Spleen (tissue), 11 donors: ENCODE data around the gene TMEM52B. TPM values are rescaled to one million over a fixed set of nuclear protein-coding genes. Genes with fewer than 3 reads are reported as not detected.

Source experiments
- DNase-seq: peaks from one replicate; pipeline ENCODE4 v3.0.0-alpha.2; 2020
- H3K27ac ChIP-seq, 8 donors: fragments of 200-600 bp; sonication (generic) in 7 of 8; 1 replicate in 4 of 8; 2 replicates in 4 of 8; pipeline versions ENCODE4 v1.5.0 to v1.8.0; 2016 to 2021; ENCODE audit warnings: inconsistent platforms in 4 of 8, mild to moderate bottlenecking in 4 of 8, moderate library complexity in 1 of 8
- H3K27me3 ChIP-seq, 7 donors: fragments of 200-600 bp; sonication (generic) in 6 of 7; replicated peaks in 1 of 7; 1 replicate in 4 of 7; 2 replicates in 3 of 7; pipeline versions ENCODE4 v1.5.0 to v1.8.0; 2016 to 2021; ENCODE audit warnings: inconsistent platforms in 3 of 7, mild to moderate bottlenecking in 1 of 7
- H3K36me3 ChIP-seq, 6 donors: fragments of 200-600 bp; sonication (generic) in 5 of 6; 1 replicate in 4 of 6; 2 replicates in 2 of 6; pipeline versions ENCODE4 v1.5.0 to v1.8.0; 2016 to 2021; ENCODE audit warnings: inconsistent platforms in 2 of 6
- H3K4me1 ChIP-seq, 6 donors: fragments of 200-600 bp; sonication (generic) in 5 of 6; 1 replicate in 3 of 6; 2 replicates in 3 of 6; pipeline versions ENCODE4 v1.5.0 to v1.8.0; 2016 to 2021; ENCODE audit warnings: inconsistent platforms in 3 of 6
- H3K4me3 ChIP-seq, 8 donors: fragments of 200-600 bp; sonication (generic) in 7 of 8; 1 replicate in 4 of 8; 2 replicates in 4 of 8; pipeline versions ENCODE4 v1.5.0 to v1.8.0; 2016 to 2021; ENCODE audit warnings: inconsistent platforms in 4 of 8, mild to moderate bottlenecking in 4 of 8, moderate library complexity in 2 of 8
- H3K9me3 ChIP-seq, 8 donors: fragments of 200-600 bp; sonication (generic) in 7 of 8; 1 replicate in 4 of 8; 2 replicates in 4 of 8; pipeline versions ENCODE4 v1.5.0 to v1.8.0; 2016 to 2021; ENCODE audit warnings: inconsistent platforms in 4 of 8
- POLR2A ChIP-seq, 3 donors: fragments of 450-650 bp; IDR thresholded peaks; one replicate each; pipeline ENCODE4 v1.5.1; 2017; ENCODE audit warnings: antibody characterized with exemption in 3 of 3, mild to moderate bottlenecking in 1 of 3
- POLR2AphosphoS5 ChIP-seq, 3 donors: sonication (generic); formaldehyde crosslinking; IDR thresholded peaks; one replicate each; pipeline ENCODE4 v1.5.1; 2017; ENCODE audit warnings: antibody characterized with exemption in 3 of 3
- WGBS, 5 donors: extraction: QIAGEN DNeasy Blood & Tissue Kit in 3 of 5; methylation state at CpG; one replicate each; pipeline versions ENCODE4 v1.1.5 to v1.1.7; 2013 to 2018; 5-methylcytosine and 5-hydroxymethylcytosine counted together
- intact Hi-C: fragments of 100-400 bp; cut with DNase I; formaldehyde crosslinking; loops from one replicate; pipeline ENCODE4 v1.15.0; 2023; ENCODE audit warnings: low total_unique reads
- polyA plus RNA-seq, 3 donors: library from polyadenylated mRNA; stranded (reverse); fragments of 200-250 nt; gene quantifications; one replicate each; pipeline ENCODE4 v1.2.1, GENCODE V29; 2013
- total RNA-seq, 7 donors: library from RNA; depleted of rRNA in 3 of 7; stranded (reverse); fragments of >200 nt in 3 of 7; fragmentation: NEBNext Ultra II Directional in 4 of 7; extraction: Animal tissue kit (Norgen Biotek cat#: 25700) in 4 of 7; gene quantifications; one replicate each; pipeline versions ENCODE4 v1.1.0 to v1.2.1, GENCODE V29; 2016 to 2021
- TF ChIP-seq, protein P1 (sequence below), 11 experiments: fragments of 200-600 bp in 7 of 11; fragments of 450-650 bp in 4 of 11; sonication (generic) in 4 of 11; IDR thresholded peaks in 8 of 11; conservative IDR thresholded peaks in 3 of 11; 1 replicate in 7 of 11; 2 replicates in 4 of 11; pipeline versions ENCODE4 v1.4.0 to v1.8.0; 2016 to 2021; ENCODE audit warnings: antibody characterized with exemption in 11 of 11, inconsistent platforms in 4 of 11, mild to moderate bottlenecking in 1 of 11
- donor health status: healthy with polysubstance abuse.
- donor health status: DM: no; HTN: no; CAD: no; lungs with moderate emphysema.
- donor health status: DM: no; HTN: no; CAD: no.
- donor health status: Bipolar disorder and iron deficiency.
- donor health status: healthy.
- donor health status: DM: no; HTN: no; CAD: no.
- donor health status: DM: yes; HTN: yes; CAD: no.

The TMEM52B gene
- total and polyA plus RNA-seq, 10 donors: 0.06 to 0.40 (median 0.19) TPM; not detected in 7

DNA sequence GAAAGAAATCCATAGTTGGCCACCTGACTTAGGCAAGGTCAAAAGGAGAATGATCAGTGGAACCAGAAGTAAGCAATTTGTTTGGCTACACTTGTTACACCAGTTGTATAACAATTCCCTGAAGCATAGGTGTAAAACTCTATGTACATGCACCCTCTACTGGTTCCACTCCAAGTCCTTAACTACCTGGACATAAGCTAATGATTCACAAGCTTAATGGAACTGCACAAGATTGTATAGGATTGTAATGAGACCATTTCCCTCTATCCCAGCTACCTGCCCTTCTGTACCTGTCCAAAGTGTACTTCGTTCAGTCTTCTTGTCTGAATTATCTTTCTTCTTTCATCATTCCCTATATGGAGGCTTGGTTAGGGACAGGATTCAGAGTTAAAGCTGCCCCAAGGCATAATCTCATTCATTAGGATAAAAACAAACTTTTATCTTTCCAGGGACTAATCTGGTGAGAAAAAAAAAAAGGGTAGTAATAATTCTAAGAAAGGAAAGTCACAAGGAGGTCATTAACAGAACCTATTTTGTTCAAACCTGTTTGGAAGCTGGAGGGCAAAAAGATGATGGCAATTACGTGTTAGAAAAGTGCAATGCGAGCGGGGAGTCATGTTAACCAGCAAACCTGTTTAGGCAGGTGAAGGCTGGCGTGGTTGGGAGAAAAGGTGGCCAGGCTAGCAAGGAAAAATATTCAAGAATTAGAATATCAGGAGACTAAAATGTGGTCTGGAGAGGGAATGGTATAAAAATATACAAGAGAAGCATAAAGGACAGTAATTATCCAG is 2.8 kb upstream of the TMEM52B start:
- no peak for DNase-seq
- Histone ChIP-seq H3K27ac (no peak overlapping the region), H3K9me3 (no peaks in the 10 kb centered on the region), H3K27me3 (peaks cover 0 to 20% (median 0%) of the 10 kb centered on the region in 7 donors), H3K36me3 (no peaks in the 10 kb centered on the region), H3K4me1 (peaks cover 0 to 5% (median 0%) of the 10 kb centered on the region in 6 donors), H3K4me3 (no peak overlapping the region)
- intact Hi-C loops: no loop called here
- TF ChIP-seq POLR2AphosphoS5 (IDR thresholded peaks at IDR 0.05) (no peak), POLR2A (IDR thresholded peaks at IDR 0.05) (no peak)
- TF ChIP-seq, protein P1, sequence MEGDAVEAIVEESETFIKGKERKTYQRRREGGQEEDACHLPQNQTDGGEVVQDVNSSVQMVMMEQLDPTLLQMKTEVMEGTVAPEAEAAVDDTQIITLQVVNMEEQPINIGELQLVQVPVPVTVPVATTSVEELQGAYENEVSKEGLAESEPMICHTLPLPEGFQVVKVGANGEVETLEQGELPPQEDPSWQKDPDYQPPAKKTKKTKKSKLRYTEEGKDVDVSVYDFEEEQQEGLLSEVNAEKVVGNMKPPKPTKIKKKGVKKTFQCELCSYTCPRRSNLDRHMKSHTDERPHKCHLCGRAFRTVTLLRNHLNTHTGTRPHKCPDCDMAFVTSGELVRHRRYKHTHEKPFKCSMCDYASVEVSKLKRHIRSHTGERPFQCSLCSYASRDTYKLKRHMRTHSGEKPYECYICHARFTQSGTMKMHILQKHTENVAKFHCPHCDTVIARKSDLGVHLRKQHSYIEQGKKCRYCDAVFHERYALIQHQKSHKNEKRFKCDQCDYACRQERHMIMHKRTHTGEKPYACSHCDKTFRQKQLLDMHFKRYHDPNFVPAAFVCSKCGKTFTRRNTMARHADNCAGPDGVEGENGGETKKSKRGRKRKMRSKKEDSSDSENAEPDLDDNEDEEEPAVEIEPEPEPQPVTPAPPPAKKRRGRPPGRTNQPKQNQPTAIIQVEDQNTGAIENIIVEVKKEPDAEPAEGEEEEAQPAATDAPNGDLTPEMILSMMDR (IDR thresholded peaks at IDR 0.05 in 8 of 11, conservative IDR thresholded peaks at IDR 0.05 in 3 of 11): no peak
- 77 to 90% (median 87%) methylated on average over 5 of the region's 5 CpGs for WGBS, 5 donors

DNA sequence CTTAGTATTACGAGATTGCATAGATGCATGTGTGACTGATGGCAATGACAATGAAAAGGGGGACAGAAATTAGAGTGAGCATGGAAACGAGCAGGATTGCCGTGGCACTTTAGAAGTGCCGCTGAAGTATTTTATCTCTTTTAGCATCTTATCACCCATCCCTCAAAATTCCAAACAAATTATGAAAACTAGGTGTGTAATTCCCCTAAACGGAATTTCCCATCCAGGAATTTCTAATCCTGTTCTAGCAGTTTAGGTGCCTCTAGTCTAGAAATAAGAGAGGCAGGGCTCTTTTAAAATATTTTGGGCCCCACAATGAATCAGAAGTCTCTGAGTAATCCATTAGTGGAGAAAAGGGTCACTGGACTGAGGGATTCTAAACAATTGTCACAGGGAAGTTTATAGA is 947 bp downstream of the TMEM52B start:
- no peak for DNase-seq
- Histone ChIP-seq H3K36me3 (no peaks in the 10 kb centered on the region), H3K27ac (no peak overlapping the region), H3K4me1 (peaks cover 0 to 23% (median 0%) of the 10 kb centered on the region in 6 donors), H3K4me3 (no peak overlapping the region), H3K27me3 (peaks cover 0 to 43% (median 0%) of the 10 kb centered on the region in 7 donors), H3K9me3 (no peaks in the 10 kb centered on the region)
- intact Hi-C loops: no loop called here
- TF ChIP-seq POLR2A (IDR thresholded peaks at IDR 0.05) (no peak), POLR2AphosphoS5 (IDR thresholded peaks at IDR 0.05) (no peak)
- TF ChIP-seq, protein P1 (IDR thresholded peaks at IDR 0.05 in 8 of 11, conservative IDR thresholded peaks at IDR 0.05 in 3 of 11): no peak
- 74 to 86% (median 77%) methylated on average over 5 of the region's 5 CpGs for WGBS, 5 donors

DNA sequence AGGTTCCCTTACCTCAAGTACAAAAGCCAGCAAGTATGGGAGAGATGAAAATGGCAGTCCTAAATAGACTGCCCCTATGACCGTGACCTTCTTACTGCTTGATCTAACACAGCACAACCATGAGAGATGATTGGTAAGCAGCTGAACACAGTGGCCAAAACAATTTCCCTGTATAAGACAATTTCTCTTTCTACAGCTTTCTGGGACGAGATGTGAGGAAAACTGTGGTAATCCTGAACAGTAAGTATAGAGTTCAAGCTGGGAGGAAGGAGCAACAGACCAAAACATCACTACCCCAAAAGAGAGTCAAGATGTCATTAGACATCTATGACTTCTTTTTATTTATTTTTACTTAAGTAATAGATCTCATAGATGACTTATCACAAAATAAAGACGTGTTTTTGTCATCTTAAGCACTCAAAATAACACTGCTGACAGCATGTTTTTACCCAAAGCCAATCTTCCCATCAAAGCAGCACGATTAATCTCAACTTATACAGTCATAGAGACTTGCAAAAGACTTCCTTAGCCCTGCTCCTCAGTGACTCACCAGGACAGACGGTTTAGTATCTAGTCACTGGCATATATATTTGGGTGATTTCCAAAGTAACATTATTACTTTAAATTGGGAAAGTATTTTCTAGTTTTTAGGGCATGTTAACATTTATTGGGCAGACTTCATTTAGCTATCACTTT is 3.7 kb downstream of the TMEM52B start:
- 36 to 67% (median 49%) methylated on average over 5 of the region's 5 CpGs for WGBS, 5 donors
- DNase-seq: no peak
- Histone ChIP-seq H3K4me1 (peaks cover 0 to 41% (median 0%) of the 10 kb centered on the region in 6 donors), H3K9me3 (no peaks in the 10 kb centered on the region), H3K36me3 (no peaks in the 10 kb centered on the region), H3K27me3 (peaks cover 0 to 57% (median 6%) of the 10 kb centered on the region in 7 donors), H3K4me3 (no peak overlapping the region), H3K27ac (no peak overlapping the region)
- intact Hi-C loops: no loop called here
- TF ChIP-seq POLR2AphosphoS5 (IDR thresholded peaks at IDR 0.05): no peak
- TF ChIP-seq POLR2A (IDR thresholded peaks at IDR 0.05): no peak

DNA sequence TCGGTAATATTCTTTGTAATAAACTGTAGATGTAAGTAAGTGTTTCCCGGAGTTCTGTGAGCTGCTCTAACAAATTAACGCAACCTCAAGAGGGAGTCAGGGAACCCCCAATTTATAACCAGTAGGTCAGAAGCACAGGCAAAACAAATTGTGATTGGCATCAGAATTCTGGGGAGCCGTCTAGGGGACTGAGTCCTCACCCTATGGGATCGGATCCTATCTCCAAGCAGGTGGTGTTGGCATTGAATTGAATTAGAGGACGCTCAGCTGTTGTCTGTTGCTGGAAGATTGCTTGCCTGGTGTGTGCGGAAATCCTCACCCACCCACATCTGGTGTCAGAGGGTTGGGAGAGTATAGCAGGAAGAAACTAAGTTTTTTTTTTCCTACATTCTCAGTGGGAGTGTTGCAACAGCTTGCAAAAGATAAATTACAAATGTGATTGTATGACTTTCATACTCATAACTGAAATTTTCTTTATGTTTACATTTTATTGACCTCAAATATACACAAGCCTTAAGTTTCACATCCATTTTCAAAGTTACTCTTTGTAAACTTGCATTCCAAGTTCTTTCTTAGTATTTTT is 5.5 kb downstream of the TMEM52B start:
- H3K4me3 ChIP-seq: no peak overlapping the region
- peak overlapping the region in 3 of 8 donors; percentile 26 to 57 (median 27) for H3K27ac ChIP-seq
- no peak for DNase-seq
- intact Hi-C loops: no loop called here
- no peaks in the 10 kb centered on the region for H3K9me3 ChIP-seq
- WGBS, 5 donors: 46 to 75% (median 55%) methylated on average over 7 of the region's 7 CpGs
- no peaks in the 10 kb centered on the region for H3K36me3 ChIP-seq
- H3K4me1 ChIP-seq: peaks cover 0 to 41% (median 0%) of the 10 kb centered on the region in 6 donors
- TF ChIP-seq, protein P1 (IDR thresholded peaks at IDR 0.05 in 8 of 11, conservative IDR thresholded peaks at IDR 0.05 in 3 of 11): no peak
- TF ChIP-seq POLR2AphosphoS5 (IDR thresholded peaks at IDR 0.05): no peak
- peaks cover 0 to 66% (median 6%) of the 10 kb centered on the region in 7 donors for H3K27me3 ChIP-seq
